OCI-LY1 (cell line): ENCODE results near the gene TBC1D22B.

Source experiments
- CTCF ChIP-seq: fragments of 200-600 bp; sonication (generic), shearing (Covaris generic); IDR thresholded peaks from 2 replicates; pipeline ENCODE4 v1.5.1; 2017; ENCODE audit warnings: mild to moderate bottlenecking, antibody characterized with exemption, low read length, moderate library complexity, mixed read lengths
- EZH2 ChIP-seq: fragments of 200-600 bp; sonication (generic), shearing (Covaris generic); IDR thresholded peaks from 2 replicates; pipeline ENCODE4 v1.8.0; 2017; ENCODE audit warnings: borderline replicate concordance, mixed run types, mild to moderate bottlenecking, antibody characterized with exemption, low read length, moderate library complexity, mixed read lengths

- TF ChIP-seq CTCF (no peak), EZH2 (no peak)
These were observed 30.7 kb downstream of the TBC1D22B start for GRCh38 chr6:37288247-37288646.
